ENCODE measurements around the gene GPHA2. TPM values are rescaled to one million over a fixed set of nuclear protein-coding genes. Genes with fewer than 3 reads are reported as not detected.

The GPHA2 gene
- total and polyA plus RNA-seq, 2 of the 13 experiments (the other 11 are each of a cell fraction or from before 2014, with no cell fraction given), result 13.0 to 19.1 TPM

- TF ChIP-seq ZNF354B (CRISPR knock-in tag; IDR thresholded peaks at IDR 0.05) (no peak), ZNF296 (CRISPR knock-in tag; conservative IDR thresholded peaks at IDR 0.05) (no peak), CAMTA2 (CRISPR knock-in tag; IDR thresholded peaks at IDR 0.05; ENCODE audit: borderline replicate concordance) (no peak)
Observed at GRCh38 chr11:64916040-64916774, 19.5 kb downstream of the GPHA2 start (continued).

GRCh38 chr11:64915376-64915887 is 20.3 kb downstream of the GPHA2 start:
- no peaks in the 10 kb centered on the region for H3K9me3 ChIP-seq (ENCODE audit: low read length)
- no peak for DNase-seq (ENCODE audit: low spot score)
- H3K27ac ChIP-seq (ENCODE audit: extremely low read length, insufficient read depth, low read length), result no peak overlapping the region
- ChIA-PET CTCF (ENCODE audit: low intra/inter-chr PET ratio, low total read pairs) (no interaction called here), POLR2A (interaction anchor here (1.1 to 2.1 kb wide), 5 partner anchors 9 to 196 kb away, joined by 4 to 15 read pairs (median 5); partner anchors contain the start of genes BATF2, GPHA2, PPP2R5B and TM7SF2)
- H2AFZ ChIP-seq (ENCODE audit: low read length), result no peak overlapping the region
- no peaks in the 10 kb centered on the region; a peak in 1 of 5 replicates for H3K27me3 ChIP-seq (ENCODE audit: control insufficient read depth in 1 of 2, insufficient read depth in 2 of 2, low read length in 2 of 2)
- TSS peak; percentile 67 for BruUV-seq (replicated peaks)
- FAIRE-seq, result no peak
- 83% methylated on average over 6 of the region's 7 CpGs for WGBS (ENCODE audit: low lambda C conversion rate)
- peaks cover 36% of the 10 kb centered on the region for H3K4me1 ChIP-seq (ENCODE audit: insufficient read depth, low read length)
- in situ Hi-C loops (cut with HindIII; ENCODE audit: extremely low pct_ligation_motif_present, low pct_unique_long_range_greater_than_20kb), result no loop called here
- peaks cover 30 to 35% of the 10 kb centered on the region in 2 experiments; a peak in 4 of 5 replicates for H3K36me3 ChIP-seq (replicated peaks in 1 of 2; ENCODE audit: control insufficient read depth in 1 of 2, insufficient read depth in 2 of 2, low read length in 2 of 2)
- TF ChIP-seq SIN3B (IDR thresholded peaks at IDR 0.05; ENCODE audit: low read length) (no peak), NCOA1 (CRISPR knock-in tag; IDR thresholded peaks at IDR 0.05) (no peak)
- H3K4me2 ChIP-seq (ENCODE audit: low read depth, low read length), result peak overlapping the region; percentile 87
- peaks cover 15% of the 10 kb centered on the region for H3K79me2 ChIP-seq (ENCODE audit: insufficient read depth, low read length)
- H3K9ac ChIP-seq (ENCODE audit: insufficient read depth, low read depth, low read length), result peak overlapping the region; percentile 90; the same call in 1 of the 2 replicates
- intact Hi-C loops (cut with micrococcal nuclease; ENCODE audit: unreplicated experiment), result no loop called here
- peaks cover 5% of the 10 kb centered on the region; the same call in 1 of the 2 replicates for H4K20me1 ChIP-seq (ENCODE audit: insufficient read depth, low read length)
- ATAC-seq, result no peak
- peak overlapping the region; percentile 72 to 100 (median 93); a peak in 4 of 6 replicates for H3K4me3 ChIP-seq (replicated peaks in 1 of 3; ENCODE audit: insufficient read depth in 1 of 3, low read depth in 2 of 3, low read length in 3 of 3)

GRCh38 chr11:64914123-64914522 is 21.6 kb downstream of the GPHA2 start:
- POLR2A ChIA-PET, result no interaction called here
- Histone ChIP-seq H3K9me3 (ENCODE audit: low read length) (no peaks in the 10 kb centered on the region), H3K27ac (ENCODE audit: extremely low read length, insufficient read depth, low read length) (no peak overlapping the region), H3K4me3 (replicated peaks in 1 of 3; ENCODE audit: insufficient read depth in 1 of 3, low read depth in 2 of 3, low read length in 3 of 3) (no peak overlapping the region), H2AFZ (ENCODE audit: low read length) (no peak overlapping the region), H3K4me1 (ENCODE audit: insufficient read depth, low read length) (peaks cover 24% of the 10 kb centered on the region), H3K36me3 (replicated peaks in 1 of 2; ENCODE audit: control insufficient read depth in 1 of 2, insufficient read depth in 2 of 2, low read length in 2 of 2) (peaks cover 36 to 44% of the 10 kb centered on the region in 2 experiments; a peak in 4 of 5 replicates), H4K20me1 (ENCODE audit: insufficient read depth, low read length) (peaks cover 5% of the 10 kb centered on the region; the same call in 1 of the 2 replicates), H3K4me2 (ENCODE audit: low read depth, low read length) (no peak overlapping the region), H3K79me2 (ENCODE audit: insufficient read depth, low read length) (peaks cover 15% of the 10 kb centered on the region), H3K9ac (ENCODE audit: insufficient read depth, low read depth, low read length) (no peak overlapping the region), H3K27me3 (ENCODE audit: control insufficient read depth in 1 of 2, insufficient read depth in 2 of 2, low read length in 2 of 2) (no peaks in the 10 kb centered on the region; a peak in 1 of 5 replicates)
- no peak for ATAC-seq
- DNase-seq (ENCODE audit: low spot score), result no peak
- intact Hi-C loops (cut with micrococcal nuclease; ENCODE audit: unreplicated experiment) (no loop called here), in situ Hi-C loops (cut with HindIII; ENCODE audit: extremely low pct_ligation_motif_present, low pct_unique_long_range_greater_than_20kb) (no loop called here)
- BruUV-seq (replicated peaks), result no TSS peak
- CTCF ChIA-PET (ENCODE audit: low intra/inter-chr PET ratio, low total read pairs), result no interaction called here
- 80% methylated on average over 1 of the region's 17 CpGs for WGBS (ENCODE audit: low lambda C conversion rate)
- FAIRE-seq, result no peak
- no peak for TF ChIP-seq MAFF (IDR thresholded peaks at IDR 0.05; ENCODE audit: low read depth, low read length)
- no peak for TF ChIP-seq RAD21 (CRISPR knock-in tag; IDR thresholded peaks at IDR 0.05)
- no peak for TF ChIP-seq PAX8 (CRISPR knock-in tag; IDR thresholded peaks at IDR 0.05; ENCODE audit: borderline replicate concordance)

Measured in HepG2 (cell line).